GM19035 (cell line): ENCODE measurements around the gene BTBD16.

Experiments
- ATAC-seq: cut with Tn5 transposase; IDR thresholded peaks from one replicate; pipeline ENCODE4 v1.9.1; 2021; ENCODE audit not compliant: unreplicated experiment

Gene BTBD16

GRCh38 chr10:122246830-122247520, 24.1 kb upstream of the BTBD16 start:
- no peak for ATAC-seq

GRCh38 chr10:122248356-122249302, 22.5 kb upstream of the BTBD16 start:
- ATAC-seq, result no peak

- ATAC-seq, result no peak
These were observed 21.7 kb upstream of the BTBD16 start for GRCh38 chr10:122249303-122249850.

GRCh38 chr10:122249991-122250750, 20.9 kb upstream of the BTBD16 start:
- ATAC-seq, result no peak

- ATAC-seq, result no peak
These were observed 19.4 kb upstream of the BTBD16 start for GRCh38 chr10:122251459-122252255.

GRCh38 chr10:122252805-122253204, 18.3 kb upstream of the BTBD16 start:
- no peak for ATAC-seq

GRCh38 chr10:122253605-122254004, 17.5 kb upstream of the BTBD16 start:
- no peak for ATAC-seq

- no peak for ATAC-seq
These were observed 16.3 kb upstream of the BTBD16 start for GRCh38 chr10:122254831-122255230.

- ATAC-seq, result no peak
These were observed 15.4 kb upstream of the BTBD16 start for GRCh38 chr10:122255509-122256301.

- ATAC-seq, result no peak
These were observed 14.1 kb upstream of the BTBD16 start for GRCh38 chr10:122257041-122257440.

GRCh38 chr10:122258136-122259074, 12.7 kb upstream of the BTBD16 start:
- ATAC-seq, result no peak

- ATAC-seq, result no peak
These were observed 12.0 kb upstream of the BTBD16 start for GRCh38 chr10:122259075-122259466.

GRCh38 chr10:122261584-122261983, 9.5 kb upstream of the BTBD16 start:
- ATAC-seq, result no peak

GRCh38 chr10:122263971-122264370, 7.1 kb upstream of the BTBD16 start:
- ATAC-seq, result no peak

- ATAC-seq, result no peak
These were observed 6.7 kb upstream of the BTBD16 start for GRCh38 chr10:122264436-122264835.

- ATAC-seq, result no peak
These were observed 6.2 kb upstream of the BTBD16 start for GRCh38 chr10:122264931-122265330.

- no peak for ATAC-seq
These were observed 5.2 kb upstream of the BTBD16 start for GRCh38 chr10:122265896-122266295.
